HG02840 (cell line): ENCODE data around the gene UPK1A.
"Not testable (repeated sequence)": the region's sequence is repeated elsewhere in the genome, so short reads cannot be mapped to it uniquely, and the experiment has no call there.

ENCODE experiments used
- ATAC-seq: cut with Tn5 transposase; IDR thresholded peaks from one replicate; pipeline ENCODE4 v1.9.1; 2021; ENCODE audit warnings: mild to moderate bottlenecking, moderate library complexity, moderate number of reproducible peaks; ENCODE audit not compliant: unreplicated experiment, low FRiP score

The UPK1A gene

DNA sequence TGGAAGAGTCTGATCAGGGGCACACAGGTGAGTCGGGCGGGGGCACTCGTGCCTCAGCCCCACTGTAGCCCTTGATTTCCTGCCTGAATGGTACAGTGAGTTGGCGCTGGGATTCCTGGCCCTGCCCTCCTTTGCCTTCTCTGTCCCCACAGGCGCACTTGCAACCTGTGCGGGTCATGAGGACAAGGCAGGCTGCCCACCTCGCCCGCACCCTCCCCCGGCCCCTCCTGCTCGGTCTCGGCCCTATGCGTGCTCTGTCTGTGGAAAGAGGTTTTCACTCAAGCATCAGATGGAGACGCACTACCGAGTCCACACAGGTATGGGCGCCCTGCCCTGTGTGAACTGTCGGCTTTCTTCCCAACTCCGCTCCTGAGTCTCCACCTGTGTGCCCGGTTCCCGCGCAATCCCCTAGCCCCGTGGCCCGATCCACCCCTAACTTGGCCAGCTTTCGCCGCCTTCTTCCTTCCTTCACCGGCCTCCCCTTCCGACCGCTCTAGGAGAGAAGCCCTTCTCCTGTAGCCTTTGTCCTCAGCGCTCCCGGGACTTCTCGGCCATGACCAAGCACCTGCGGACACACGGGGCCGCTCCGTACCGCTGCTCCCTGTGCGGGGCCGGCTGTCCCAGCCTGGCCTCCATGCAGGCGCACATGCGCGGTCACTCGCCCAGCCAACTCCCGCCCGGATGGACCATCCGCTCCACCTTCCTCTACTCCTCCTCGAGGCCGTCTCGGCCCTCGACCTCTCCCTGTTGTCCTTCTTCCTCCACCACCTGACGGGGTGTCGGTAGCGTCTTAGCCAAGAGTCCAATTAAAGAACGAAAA, 49.9 kb downstream of the UPK1A start:
- no peak for ATAC-seq

DNA sequence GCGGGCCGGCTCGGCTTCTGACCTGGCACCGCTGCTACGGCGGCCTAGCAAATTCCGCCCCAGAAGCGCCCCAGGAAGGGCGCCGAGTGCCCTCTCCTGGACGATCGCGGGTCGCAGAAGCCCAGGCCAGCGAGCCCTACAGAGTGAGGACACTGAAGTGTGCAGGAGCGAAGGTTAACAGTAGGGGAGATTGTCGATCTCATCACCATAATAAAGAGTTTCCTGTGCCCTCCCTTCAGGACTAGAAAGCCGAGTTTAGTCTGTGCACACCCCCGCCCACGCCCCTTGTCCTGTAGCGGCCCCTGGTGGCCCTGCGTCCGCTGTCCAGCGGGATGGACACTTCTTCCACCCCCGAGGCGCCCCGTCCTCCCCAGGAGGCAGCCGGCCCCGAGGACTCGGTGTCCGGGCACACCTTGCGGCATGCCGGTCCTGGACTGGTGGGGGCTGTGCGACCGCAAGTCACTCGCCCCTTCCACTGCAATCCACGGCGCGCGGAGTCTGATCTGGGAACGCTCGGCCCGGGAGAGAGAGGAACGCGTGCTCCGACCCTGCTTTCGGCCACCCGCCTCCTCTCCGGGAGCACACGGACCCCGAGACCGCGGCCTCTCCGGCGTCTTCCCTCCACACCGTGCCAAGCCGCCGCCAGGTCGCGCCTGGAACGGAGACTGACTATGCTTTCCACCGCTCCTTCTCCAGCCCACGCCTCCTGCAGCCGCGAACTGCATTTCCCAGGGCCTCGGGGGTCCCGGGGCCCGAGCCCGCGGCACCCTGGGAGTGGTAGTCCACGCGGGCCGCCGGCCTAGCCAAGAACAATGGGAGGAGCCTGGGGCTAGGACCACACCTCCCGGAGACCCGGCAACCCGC, 50.7 kb downstream of the UPK1A start:
- ATAC-seq: peak; percentile 61

DNA sequence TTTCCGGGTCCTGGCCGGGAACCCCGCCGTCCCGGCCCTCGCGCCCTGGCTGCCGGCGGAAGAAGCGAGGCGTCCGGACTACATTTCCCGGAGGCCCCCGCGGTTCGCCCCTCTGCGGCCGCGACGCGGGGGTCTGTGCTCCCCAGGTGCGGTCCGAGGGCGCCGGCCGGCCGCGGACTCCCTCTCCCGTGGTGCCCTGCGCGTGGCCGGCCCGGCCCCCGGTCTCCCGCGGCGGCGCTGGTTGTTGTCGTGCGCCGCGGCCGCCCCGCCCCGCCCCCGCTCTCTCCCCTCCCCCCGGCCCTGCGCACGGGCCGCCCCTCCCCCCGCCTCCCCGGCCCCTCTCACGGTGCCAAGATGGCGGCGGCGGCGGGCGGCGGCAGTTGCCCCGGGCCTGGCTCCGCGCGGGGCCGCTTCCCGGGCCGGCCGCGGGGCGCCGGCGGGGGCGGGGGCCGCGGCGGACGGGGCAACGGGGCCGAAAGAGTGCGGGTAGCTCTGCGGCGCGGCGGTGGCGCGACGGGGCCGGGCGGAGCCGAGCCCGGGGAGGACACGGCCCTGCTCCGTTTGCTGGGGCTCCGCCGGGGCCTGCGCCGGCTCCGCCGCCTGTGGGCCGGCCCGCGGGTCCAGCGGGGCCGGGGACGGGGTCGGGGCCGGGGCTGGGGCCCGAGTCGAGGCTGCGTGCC, 51.5 kb downstream of the UPK1A start, which contains the start of gene KMT2B:
TSS of gene KMT2B (plus strand) at position 339 of the 680 bp plus-strand sequence. CDS start at position 355, 16 bp downstream.
- ATAC-seq: no peak

DNA sequence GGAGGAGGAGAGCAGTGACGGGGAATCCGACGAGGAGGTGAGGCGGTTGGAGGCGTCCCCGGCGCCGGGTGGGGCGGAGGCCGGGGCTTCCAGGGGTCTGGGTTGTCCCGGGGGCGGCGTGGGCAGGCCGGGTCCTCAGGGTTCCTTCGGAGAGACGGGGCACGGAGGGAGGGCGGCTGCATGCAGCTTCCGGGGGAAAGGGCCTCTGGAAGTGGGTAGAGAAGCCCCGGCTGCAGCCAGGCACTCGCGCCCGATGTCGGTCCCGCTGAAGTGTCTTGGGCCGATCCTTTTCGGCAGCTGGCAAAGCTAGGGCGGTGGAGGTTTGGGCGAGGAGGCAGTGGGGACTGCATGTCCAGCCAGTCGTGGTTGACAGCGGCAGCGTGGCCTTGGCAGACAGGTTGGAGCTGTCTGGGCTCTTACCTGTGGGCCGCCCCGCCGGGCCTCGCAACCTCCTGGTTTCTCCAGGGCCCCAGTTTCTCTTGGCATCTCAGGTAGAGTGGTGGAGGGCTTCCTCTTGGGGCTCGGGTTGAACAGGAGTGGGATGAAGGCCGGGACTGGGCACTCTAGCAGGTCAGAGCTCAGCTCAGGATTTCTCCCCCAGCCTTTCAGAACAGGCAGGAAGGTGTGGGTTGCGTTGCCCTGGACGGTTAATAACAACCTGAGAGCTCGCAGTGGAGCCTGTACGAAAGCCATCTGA, 52.2 kb downstream of the UPK1A start:
- ATAC-seq: no peak

DNA sequence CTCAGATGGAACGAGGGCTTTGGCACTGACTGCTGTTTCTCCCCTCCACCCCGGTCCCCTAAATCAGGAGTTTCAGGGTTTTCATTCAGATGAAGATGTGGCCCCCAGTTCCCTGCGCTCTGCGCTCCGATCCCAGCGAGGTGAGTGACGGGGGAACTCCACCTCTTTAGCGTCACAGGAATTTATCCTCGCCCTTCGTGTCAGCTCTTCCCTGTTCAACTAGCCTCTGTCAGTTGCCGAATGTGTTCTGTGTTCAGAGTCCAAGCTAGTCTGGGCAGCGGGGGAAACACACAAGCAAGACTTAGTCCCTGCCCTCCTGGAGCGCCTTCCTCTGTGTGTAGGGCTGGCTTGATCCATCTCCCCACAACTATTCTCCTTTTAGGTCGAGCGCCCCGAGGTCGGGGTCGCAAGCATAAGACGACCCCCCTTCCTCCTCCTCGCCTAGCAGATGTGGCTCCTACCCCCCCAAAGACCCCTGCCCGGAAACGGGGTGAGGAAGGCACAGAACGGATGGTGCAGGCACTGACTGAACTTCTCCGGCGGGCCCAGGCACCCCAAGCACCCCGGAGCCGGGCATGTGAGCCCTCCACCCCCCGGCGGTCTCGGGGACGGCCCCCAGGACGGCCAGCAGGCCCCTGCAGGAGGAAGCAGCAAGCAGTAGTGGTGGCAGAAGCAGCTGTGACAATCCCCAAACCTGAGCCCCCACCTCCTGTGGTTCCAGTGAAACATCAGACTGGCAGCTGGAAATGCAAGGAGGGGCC, 53.3 kb downstream of the UPK1A start:
- ATAC-seq: no peak

DNA sequence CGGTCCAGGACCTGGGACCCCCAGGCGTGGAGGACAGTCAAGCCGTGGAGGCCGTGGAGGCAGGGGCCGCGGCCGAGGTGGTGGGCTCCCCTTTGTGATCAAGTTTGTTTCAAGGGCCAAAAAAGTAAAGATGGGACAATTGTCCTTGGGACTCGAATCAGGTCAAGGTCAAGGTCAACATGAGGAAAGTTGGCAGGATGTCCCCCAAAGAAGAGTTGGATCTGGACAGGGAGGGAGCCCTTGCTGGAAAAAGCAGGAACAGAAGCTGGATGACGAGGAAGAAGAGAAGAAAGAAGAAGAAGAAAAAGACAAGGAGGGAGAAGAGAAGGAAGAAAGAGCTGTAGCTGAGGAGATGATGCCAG, 53.8 kb downstream of the UPK1A start:
- no peak for ATAC-seq

DNA sequence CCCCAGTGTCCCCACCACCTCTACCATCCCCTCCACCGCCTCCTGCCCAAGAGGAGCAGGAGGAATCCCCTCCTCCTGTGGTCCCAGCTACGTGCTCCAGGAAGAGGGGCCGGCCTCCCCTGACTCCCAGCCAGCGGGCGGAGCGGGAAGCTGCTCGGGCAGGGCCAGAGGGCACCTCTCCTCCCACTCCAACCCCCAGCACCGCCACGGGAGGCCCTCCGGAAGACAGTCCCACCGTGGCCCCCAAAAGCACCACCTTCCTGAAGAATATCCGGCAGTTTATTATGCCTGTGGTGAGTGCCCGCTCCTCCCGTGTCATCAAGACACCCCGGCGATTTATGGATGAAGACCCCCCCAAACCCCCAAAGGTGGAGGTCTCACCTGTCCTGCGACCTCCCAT, 54.3 kb downstream of the UPK1A start:
- no peak for ATAC-seq

DNA sequence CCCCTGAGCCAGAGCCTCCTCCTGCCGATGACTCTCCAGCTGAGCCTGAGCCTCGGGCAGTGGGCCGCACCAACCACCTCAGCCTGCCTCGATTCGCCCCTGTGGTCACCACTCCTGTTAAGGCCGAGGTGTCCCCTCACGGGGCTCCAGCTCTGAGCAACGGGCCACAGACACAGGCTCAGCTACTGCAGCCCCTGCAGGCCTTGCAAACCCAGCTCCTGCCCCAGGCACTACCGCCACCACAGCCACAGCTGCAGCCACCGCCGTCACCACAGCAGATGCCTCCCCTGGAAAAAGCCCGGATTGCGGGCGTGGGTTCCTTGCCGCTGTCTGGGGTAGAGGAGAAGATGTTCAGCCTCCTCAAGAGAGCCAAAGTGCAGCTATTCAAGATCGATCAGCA, 55.1 kb downstream of the UPK1A start:
- no peak for ATAC-seq

DNA sequence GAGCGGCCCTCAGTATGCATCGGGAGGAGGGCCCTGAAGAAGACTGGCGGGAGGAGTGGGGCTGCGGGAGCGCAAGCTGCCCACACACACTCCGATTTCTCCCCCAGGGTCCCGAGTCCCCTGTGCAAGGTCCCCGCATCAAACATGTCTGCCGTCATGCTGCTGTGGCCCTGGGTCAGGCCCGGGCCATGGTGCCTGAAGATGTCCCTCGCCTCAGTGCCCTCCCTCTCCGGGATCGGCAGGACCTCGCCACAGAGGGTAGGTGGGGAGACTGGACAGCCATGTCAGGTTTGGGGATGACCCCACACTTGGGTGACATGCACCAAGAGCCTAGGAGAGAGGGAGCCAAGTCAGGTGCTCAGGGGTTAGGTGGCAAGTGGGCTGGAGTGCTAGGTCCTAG, 56.1 kb downstream of the UPK1A start:
- ATAC-seq: no peak

DNA sequence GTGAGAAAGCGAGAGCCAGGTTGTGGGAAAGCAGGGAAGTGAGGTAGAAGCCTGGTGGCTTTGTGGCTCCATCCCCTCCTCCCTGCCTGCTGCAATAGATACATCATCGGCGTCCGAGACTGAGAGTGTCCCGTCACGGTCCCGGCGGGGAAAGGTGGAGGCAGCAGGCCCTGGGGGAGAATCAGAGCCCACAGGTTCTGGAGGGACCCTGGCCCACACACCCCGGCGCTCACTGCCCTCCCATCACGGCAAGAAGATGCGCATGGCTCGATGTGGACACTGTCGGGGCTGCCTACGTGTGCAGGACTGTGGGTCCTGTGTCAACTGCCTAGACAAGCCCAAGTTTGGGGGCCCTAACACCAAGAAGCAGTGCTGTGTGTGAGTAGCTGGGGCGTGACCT, 56.6 kb downstream of the UPK1A start:
- ATAC-seq: no peak

DNA sequence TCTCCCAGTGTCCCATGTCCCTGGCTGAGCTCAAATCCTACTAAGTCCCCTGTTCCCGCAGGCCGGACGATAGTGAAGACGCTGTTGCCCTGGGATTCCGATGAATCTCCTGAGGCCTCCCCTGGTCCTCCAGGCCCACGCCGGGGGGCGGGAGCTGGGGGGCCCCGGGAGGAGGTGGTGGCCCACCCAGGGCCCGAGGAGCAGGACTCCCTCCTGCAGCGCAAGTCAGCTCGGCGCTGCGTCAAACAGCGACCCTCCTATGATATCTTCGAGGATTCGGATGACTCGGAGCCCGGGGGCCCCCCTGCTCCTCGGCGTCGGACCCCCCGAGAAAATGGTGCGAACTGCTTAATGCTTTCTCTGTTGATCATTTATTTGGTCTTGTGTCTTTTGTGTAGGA, 57.4 kb downstream of the UPK1A start:
- ATAC-seq: no peak

DNA sequence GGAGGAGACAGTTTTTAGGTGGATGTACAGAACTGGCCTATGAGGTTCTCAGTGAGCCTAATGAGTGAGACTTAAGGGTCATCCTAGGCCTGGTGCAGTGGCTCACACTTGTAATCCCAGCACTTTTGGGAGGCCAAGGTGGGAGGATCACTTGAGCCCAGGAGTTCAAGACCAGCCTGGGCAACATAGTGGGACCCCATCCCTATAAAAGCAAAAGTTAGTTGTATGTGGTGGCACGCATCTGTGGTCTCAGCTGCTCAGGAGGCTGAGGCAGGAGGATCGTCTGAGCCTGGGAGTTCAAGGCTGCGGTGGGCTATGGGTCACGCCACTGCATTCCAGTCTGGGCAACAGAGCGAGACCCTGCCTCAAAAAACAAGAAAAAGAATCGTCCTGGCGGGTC, 57.8 kb downstream of the UPK1A start:
- ATAC-seq: not testable (repeated sequence)

DNA sequence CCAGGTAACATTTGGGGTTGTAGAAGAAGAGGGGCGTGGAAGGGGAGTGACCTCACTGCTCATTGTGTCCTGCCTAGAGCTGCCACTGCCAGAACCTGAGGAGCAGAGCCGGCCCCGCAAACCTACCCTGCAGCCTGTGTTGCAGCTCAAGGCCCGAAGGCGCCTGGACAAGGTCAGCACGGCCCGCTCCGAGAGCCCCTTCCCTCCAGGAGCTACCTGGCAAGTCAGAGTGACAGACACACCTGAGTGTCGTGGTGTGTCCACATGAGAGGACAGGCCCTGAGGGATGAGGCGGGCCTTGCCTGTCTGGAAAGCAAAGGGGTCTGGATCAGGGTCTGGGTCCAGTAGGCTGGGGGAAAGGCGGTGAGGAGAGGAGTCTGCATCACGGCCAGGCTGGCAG, 58.2 kb downstream of the UPK1A start:
- ATAC-seq: no peak

DNA sequence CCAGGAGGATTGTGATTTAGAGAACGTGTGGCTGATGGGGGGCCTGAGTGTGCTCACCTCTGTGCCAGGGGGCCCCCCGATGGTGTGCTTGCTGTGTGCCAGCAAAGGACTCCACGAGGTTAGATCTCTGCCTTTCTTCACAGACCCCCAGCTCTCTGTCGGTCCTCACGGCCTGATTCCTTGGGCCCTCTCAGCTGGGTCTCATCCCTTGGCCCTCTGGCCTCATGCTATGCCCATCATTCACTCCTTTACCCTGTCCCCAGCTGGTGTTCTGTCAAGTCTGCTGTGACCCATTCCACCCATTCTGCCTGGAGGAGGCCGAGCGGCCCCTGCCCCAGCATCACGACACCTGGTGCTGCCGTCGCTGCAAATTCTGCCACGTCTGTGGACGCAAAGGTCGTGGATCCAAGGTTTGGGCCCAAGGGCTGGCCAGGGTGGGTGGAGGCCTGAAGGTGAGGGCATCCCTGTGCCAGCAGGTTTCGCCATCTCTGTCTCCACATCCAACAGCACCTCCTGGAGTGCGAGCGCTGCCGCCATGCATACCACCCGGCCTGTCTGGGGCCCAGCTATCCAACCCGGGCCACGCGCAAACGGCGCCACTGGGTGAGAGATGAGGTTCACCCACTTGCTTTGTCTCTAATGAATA, 59.0 kb downstream of the UPK1A start:
- no peak for ATAC-seq

DNA sequence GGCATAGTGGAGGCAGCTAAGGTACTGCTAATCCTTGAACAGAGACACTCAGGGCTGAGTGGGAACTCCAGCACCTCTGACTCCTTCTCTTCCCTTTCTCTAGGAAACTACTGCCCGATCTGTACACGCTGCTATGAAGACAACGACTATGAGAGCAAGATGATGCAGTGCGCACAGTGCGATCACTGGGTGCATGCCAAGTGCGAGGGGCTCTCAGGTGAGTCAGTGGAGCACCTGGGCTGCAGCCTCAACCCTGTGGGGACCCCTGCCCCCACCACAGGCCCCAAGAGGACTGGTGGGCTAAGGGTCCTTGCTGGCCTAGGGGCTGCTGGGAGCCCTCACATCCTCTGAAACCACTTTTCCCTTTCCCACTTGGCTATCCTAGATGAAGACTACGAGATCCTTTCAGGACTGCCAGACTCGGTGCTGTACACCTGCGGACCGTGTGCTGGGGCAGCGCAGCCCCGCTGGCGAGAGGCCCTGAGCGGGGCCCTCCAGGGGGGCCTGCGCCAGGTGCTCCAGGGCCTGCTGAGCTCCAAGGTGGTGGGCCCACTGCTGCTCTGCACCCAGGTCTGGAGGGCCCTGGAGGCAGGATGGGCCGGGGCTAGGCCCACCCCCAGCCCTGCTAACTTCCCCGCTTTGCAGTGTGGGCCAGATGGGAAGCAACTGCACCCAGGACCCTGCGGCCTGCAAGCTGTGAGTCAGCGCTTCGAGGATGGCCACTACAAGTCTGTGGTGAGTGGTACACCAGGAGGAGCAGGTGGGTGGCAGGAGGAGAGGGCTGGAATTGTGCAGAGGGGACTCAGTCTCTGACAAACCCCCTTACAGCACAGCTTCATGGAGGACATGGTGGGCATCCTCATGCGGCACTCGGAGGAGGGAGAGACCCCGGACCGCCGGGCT, 61.0 kb downstream of the UPK1A start:
- no peak for ATAC-seq
